SK-N-SH treated with all-trans-retinoic acid at 6 μM for 48 hours (cell line): Measurements from ENCODE around the gene CNTLN.

Source experiments
- ATAC-seq: fragments of 200-7000 bp; cut with Tn5 transposase; 3 replicates; pipeline ENCODE4 v1.9.1; 2020; ENCODE audit warnings: mild to moderate bottlenecking, moderate library complexity
- ARNTL ChIP-seq: fragments of 450-650 bp; formaldehyde crosslinking; IDR thresholded peaks from 2 replicates; pipeline ENCODE4 v1.5.0; 2020; ENCODE audit warnings: low read depth, mild to moderate bottlenecking, moderate library complexity, borderline replicate concordance
- BACH2 ChIP-seq: fragments of 250-450 bp; sonication (Bioruptor Pico); IDR thresholded peaks from 2 replicates; pipeline ENCODE4 v1.9.0; 2021; ENCODE audit warnings: mild to moderate bottlenecking, borderline replicate concordance
- CREB5 ChIP-seq: fragments of 250-450 bp; sonication (Bioruptor Pico); IDR thresholded peaks from 2 replicates; pipeline ENCODE4 v1.5.1; 2020; ENCODE audit warnings: low read depth, mild to moderate bottlenecking, moderate library complexity
- CSDC2 ChIP-seq: fragments of 250-450 bp; sonication (Bioruptor Pico); IDR thresholded peaks from 2 replicates; pipeline ENCODE4 v1.5.0; 2020; ENCODE audit warnings: mild to moderate bottlenecking, moderate library complexity
- ESRRG ChIP-seq: fragments of 250-450 bp; sonication (Bioruptor Pico); IDR thresholded peaks from 2 replicates; pipeline ENCODE4 v1.6.1; 2021; ENCODE audit warnings: mild to moderate bottlenecking
- ISL1 ChIP-seq: fragments of 250-450 bp; sonication (Bioruptor Pico); IDR thresholded peaks from 2 replicates; pipeline ENCODE4 v2.1.2; 2022; ENCODE audit warnings: mild to moderate bottlenecking, moderate library complexity
- PPARA ChIP-seq: fragments of 250-450 bp; sonication (Bioruptor Pico); IDR thresholded peaks from 2 replicates; pipeline ENCODE4 v1.5.0; 2020; ENCODE audit warnings: mild to moderate bottlenecking, borderline replicate concordance
- RARB ChIP-seq: fragments of 250-450 bp; sonication (Bioruptor Pico); IDR thresholded peaks from 2 replicates; pipeline ENCODE4 v1.8.0; 2021; ENCODE audit warnings: mild to moderate bottlenecking, moderate library complexity
- SNAI2 ChIP-seq: fragments of 250-450 bp; sonication (Bioruptor Pico); IDR thresholded peaks from 2 replicates; pipeline ENCODE4 v1.5.0; 2020; ENCODE audit warnings: mild to moderate bottlenecking, moderate library complexity
- TCF4 ChIP-seq: fragments of 250-450 bp; sonication (Bioruptor Pico); IDR thresholded peaks from 2 replicates; pipeline ENCODE4 v1.8.0; 2021; ENCODE audit warnings: mild to moderate bottlenecking, moderate library complexity, borderline replicate concordance
- TOX ChIP-seq: fragments of 250-450 bp; sonication (Bioruptor Pico); IDR thresholded peaks from 2 replicates; pipeline ENCODE4 v1.8.0; 2021; ENCODE audit warnings: mild to moderate bottlenecking, moderate library complexity, borderline replicate concordance
- ZC3H10 ChIP-seq: fragments of 250-450 bp; sonication (Bioruptor Pico); IDR thresholded peaks from 2 replicates; pipeline ENCODE4 v1.5.1; 2021; ENCODE audit warnings: mild to moderate bottlenecking, moderate library complexity
- ZFP3 ChIP-seq: fragments of 250-450 bp; sonication (Bioruptor Pico); IDR thresholded peaks from 2 replicates; pipeline ENCODE4 v1.5.0; 2020; ENCODE audit warnings: mild to moderate bottlenecking, moderate library complexity
- ZNF565 ChIP-seq: fragments of 450-650 bp; formaldehyde crosslinking; conservative IDR thresholded peaks from 2 replicates; pipeline ENCODE4 v1.5.0; 2020; ENCODE audit warnings: low read depth, mild to moderate bottlenecking, moderate library complexity
- ZNF70 ChIP-seq: fragments of 450-650 bp; formaldehyde crosslinking; IDR thresholded peaks from 2 replicates; pipeline ENCODE4 v1.5.0; 2020; ENCODE audit warnings: mild to moderate bottlenecking, moderate library complexity
- TF ChIP-seq, protein P1 (sequence below): fragments of 250-450 bp; sonication (Bioruptor Pico); IDR thresholded peaks from 2 replicates; pipeline ENCODE4 v1.8.0; 2020; ENCODE audit warnings: mild to moderate bottlenecking, moderate library complexity, borderline replicate concordance
- TF ChIP-seq, protein P2 (sequence below): fragments of 250-450 bp; sonication (Bioruptor Pico); IDR thresholded peaks from 2 replicates; pipeline ENCODE4 v1.5.1; 2021; ENCODE audit warnings: mild to moderate bottlenecking, moderate library complexity
- TF ChIP-seq, protein P3 (sequence below): fragments of 250-450 bp; sonication (Bioruptor Pico); IDR thresholded peaks from 2 replicates; pipeline ENCODE4 v1.5.0; 2020; ENCODE audit warnings: mild to moderate bottlenecking, moderate library complexity
- TF ChIP-seq, protein P4 (sequence below): fragments of 250-450 bp; sonication (Bioruptor Pico); IDR thresholded peaks from 2 replicates; pipeline ENCODE4 v1.8.0; 2021; ENCODE audit warnings: low read depth, mild to moderate bottlenecking, moderate library complexity, borderline replicate concordance

CNTLN gene

DNA sequence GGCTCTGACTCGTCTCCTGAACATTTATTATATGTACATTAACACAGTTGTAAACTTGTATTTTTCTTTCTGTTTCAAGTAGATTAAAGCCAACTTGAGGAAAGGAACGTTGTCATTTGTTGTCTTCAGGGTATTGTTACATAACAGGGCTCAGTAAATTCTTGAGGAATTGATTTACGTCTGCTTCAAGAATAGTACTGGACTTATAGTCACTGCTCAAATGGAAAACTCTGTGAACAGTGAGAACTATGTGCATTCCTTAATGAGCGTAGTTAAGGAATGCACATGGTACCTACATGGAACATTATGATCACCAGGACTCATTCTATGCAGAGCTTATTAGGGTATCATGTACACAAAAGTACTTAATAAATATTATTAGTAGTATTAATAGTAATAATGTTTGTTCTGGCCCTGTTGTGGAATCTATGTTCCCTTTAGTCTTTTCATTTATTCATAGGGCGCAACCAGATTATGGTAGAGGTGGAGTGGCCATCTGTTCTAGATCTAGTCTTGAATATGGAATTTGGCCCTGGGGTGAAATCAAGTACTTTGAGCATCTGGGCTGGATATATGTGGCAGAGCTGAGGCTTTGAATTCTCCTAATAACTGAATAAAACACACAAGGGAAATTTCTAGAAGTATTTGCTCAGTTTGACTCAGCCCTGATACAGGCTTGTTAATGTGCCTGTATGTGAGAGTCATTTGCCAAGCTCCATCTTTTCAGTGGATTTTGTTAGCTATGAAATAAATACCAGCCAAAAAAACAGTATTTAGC, 335.4 kb downstream of the CNTLN start (continued):
- TF ChIP-seq ARNTL (no peak), BACH2 (CRISPR knock-in tag) (no peak), PPARA (CRISPR knock-in tag) (no peak), SNAI2 (CRISPR knock-in tag) (no peak)
- TF ChIP-seq, protein P1, sequence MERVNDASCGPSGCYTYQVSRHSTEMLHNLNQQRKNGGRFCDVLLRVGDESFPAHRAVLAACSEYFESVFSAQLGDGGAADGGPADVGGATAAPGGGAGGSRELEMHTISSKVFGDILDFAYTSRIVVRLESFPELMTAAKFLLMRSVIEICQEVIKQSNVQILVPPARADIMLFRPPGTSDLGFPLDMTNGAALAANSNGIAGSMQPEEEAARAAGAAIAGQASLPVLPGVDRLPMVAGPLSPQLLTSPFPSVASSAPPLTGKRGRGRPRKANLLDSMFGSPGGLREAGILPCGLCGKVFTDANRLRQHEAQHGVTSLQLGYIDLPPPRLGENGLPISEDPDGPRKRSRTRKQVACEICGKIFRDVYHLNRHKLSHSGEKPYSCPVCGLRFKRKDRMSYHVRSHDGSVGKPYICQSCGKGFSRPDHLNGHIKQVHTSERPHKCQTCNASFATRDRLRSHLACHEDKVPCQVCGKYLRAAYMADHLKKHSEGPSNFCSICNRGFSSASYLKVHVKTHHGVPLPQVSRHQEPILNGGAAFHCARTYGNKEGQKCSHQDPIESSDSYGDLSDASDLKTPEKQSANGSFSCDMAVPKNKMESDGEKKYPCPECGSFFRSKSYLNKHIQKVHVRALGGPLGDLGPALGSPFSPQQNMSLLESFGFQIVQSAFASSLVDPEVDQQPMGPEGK (CRISPR knock-in tag), result no peak

- ATAC-seq, result no peak
- TF ChIP-seq ESRRG (CRISPR knock-in tag), result no peak
- TF ChIP-seq PPARA (CRISPR knock-in tag), result no peak
- TF ChIP-seq ZFP3 (CRISPR knock-in tag), result no peak
- TF ChIP-seq RARB (CRISPR knock-in tag), result no peak
Observed at GRCh38 chr9:17472126-17472525, 337.3 kb downstream of the CNTLN start.

GRCh38 chr9:17476401-17476800, 341.6 kb downstream of the CNTLN start:
- ATAC-seq, result no peak
- TF ChIP-seq TCF4 (no peak), BACH2 (CRISPR knock-in tag) (no peak), CSDC2 (CRISPR knock-in tag) (no peak), ZNF70 (CRISPR knock-in tag) (no peak), ZFP3 (CRISPR knock-in tag) (no peak), ARNTL (no peak), TOX (CRISPR knock-in tag) (no peak), ISL1 (no peak), ZC3H10 (CRISPR knock-in tag) (no peak), RARB (CRISPR knock-in tag) (no peak), CREB5 (CRISPR knock-in tag) (no peak), ZNF565 (CRISPR knock-in tag) (no peak)
- TF ChIP-seq, protein P2, sequence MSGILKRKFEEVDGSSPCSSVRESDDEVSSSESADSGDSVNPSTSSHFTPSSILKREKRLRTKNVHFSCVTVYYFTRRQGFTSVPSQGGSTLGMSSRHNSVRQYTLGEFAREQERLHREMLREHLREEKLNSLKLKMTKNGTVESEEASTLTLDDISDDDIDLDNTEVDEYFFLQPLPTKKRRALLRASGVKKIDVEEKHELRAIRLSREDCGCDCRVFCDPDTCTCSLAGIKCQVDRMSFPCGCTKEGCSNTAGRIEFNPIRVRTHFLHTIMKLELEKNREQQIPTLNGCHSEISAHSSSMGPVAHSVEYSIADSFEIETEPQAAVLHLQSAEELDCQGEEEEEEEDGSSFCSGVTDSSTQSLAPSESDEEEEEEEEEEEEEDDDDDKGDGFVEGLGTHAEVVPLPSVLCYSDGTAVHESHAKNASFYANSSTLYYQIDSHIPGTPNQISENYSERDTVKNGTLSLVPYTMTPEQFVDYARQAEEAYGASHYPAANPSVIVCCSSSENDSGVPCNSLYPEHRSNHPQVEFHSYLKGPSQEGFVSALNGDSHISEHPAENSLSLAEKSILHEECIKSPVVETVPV (CRISPR knock-in tag), result no peak
- TF ChIP-seq, protein P1 (CRISPR knock-in tag), result no peak
- TF ChIP-seq, protein P3, sequence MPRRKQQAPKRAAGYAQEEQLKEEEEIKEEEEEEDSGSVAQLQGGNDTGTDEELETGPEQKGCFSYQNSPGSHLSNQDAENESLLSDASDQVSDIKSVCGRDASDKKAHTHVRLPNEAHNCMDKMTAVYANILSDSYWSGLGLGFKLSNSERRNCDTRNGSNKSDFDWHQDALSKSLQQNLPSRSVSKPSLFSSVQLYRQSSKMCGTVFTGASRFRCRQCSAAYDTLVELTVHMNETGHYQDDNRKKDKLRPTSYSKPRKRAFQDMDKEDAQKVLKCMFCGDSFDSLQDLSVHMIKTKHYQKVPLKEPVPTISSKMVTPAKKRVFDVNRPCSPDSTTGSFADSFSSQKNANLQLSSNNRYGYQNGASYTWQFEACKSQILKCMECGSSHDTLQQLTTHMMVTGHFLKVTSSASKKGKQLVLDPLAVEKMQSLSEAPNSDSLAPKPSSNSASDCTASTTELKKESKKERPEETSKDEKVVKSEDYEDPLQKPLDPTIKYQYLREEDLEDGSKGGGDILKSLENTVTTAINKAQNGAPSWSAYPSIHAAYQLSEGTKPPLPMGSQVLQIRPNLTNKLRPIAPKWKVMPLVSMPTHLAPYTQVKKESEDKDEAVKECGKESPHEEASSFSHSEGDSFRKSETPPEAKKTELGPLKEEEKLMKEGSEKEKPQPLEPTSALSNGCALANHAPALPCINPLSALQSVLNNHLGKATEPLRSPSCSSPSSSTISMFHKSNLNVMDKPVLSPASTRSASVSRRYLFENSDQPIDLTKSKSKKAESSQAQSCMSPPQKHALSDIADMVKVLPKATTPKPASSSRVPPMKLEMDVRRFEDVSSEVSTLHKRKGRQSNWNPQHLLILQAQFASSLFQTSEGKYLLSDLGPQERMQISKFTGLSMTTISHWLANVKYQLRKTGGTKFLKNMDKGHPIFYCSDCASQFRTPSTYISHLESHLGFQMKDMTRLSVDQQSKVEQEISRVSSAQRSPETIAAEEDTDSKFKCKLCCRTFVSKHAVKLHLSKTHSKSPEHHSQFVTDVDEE (CRISPR knock-in tag), result no peak
- TF ChIP-seq, protein P4, sequence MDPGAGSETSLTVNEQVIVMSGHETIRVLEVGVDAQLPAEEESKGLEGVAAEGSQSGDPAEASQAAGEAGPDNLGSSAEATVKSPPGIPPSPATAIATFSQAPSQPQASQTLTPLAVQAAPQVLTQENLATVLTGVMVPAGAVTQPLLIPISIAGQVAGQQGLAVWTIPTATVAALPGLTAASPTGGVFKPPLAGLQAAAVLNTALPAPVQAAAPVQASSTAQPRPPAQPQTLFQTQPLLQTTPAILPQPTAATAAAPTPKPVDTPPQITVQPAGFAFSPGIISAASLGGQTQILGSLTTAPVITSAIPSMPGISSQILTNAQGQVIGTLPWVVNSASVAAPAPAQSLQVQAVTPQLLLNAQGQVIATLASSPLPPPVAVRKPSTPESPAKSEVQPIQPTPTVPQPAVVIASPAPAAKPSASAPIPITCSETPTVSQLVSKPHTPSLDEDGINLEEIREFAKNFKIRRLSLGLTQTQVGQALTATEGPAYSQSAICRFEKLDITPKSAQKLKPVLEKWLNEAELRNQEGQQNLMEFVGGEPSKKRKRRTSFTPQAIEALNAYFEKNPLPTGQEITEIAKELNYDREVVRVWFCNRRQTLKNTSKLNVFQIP (CRISPR knock-in tag), result no peak
